ENCODE measurements around the gene MYBPC3.

Gene MYBPC3

DNA sequence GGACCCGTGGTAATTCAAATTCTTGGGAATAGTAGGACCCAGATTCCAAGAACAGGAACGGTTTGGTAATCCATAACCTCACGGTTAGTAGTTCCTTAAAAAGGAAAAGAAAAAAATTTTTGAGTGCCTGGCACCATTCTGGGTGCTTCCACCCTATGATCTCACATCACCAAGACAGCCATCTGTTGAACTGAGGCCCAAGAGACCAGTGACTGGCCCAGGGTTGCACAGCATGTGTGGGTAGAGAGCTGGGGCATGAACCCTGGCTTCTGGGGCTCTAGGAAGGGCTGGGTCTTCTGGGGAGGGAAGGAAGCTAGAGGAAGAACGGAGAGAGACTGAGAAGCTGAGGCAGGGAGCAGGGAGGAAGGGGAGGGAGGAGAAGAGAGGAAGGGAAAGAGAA is 30.6 kb upstream of the MYBPC3 start:
- DNase-seq: no peak

DNA sequence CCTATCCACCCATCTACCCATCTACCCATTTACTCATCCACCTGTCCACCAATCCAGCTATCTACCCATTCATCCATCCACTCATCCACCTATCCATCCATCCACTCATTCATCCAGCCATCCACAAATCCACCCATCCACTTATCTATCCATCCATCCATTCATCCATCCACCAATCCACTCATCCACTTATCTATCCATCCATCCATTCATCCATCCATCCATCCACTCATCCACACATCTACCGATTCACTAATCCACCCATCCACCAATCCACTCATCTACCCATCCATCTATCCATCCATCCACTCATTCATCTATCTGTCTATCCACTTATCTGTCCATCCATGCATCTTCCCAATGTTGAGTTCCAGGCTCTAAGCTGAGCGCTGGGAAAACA is 27.6 kb upstream of the MYBPC3 start:
- DNase-seq: no peak

GRCh38 chr11:47379317-47379716 is 26.8 kb upstream of the MYBPC3 start:
- no peak for DNase-seq

- DNase-seq: no peak
Measured at GRCh38 chr11:47378836-47379170, 26.3 kb upstream of the MYBPC3 start.

- DNase-seq: no peak
Measured at GRCh38 chr11:47378010-47378835, 25.7 kb upstream of the MYBPC3 start, which contains the start of gene SPI1. Gene SPI1, minus strand, starts transcription at chr11:47378547. Its CDS starts 194 bp downstream, at chr11:47378353.

GRCh38 chr11:47377571-47378009 is 25.1 kb upstream of the MYBPC3 start:
- DNase-seq: no peak

DNA sequence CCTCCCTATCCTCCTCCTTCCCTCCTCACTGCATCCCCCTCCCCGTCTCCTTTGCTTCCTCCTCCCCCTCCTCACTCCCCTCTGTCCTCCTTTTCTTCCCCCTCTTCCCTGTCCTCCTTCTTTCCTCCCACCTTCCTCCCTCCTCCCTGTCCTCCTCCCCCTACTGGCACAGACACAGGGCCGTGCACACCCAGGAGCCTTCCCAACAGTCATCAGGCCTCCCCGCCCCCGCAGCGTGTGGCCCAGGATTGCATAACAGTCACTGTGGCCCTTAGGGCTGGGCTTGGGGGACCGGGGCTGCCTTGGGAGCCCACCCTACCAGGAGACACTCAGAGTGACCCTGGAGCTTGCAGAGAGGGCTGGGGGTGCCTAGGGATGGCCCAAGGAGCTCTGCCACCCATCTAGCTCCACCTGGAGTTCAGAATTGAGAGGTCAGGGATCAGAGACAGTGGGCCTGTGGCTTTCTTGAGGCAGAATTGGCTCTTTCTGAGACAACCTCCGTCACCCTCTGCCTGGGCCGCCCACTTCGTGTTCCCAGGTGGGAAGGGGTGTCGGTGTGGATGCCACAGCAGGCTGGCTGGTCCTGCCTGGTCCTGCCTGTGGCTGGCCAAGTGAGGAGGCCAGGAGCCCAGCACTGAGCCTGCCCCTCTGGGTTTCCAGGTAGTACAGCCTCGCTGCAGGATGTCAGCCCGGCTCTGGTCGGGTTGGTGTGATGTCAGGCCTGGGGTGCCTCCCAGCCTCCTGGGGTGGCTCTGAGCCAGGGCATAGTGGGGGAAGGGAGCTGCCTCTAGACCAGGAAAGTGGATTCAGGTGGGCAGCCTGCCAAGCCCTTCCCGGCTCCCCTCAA is 24.2 kb upstream of the MYBPC3 start:
- DNase-seq: no peak

- no peak for DNase-seq
Measured at GRCh38 chr11:47376107-47376524, 23.6 kb upstream of the MYBPC3 start.

DNA sequence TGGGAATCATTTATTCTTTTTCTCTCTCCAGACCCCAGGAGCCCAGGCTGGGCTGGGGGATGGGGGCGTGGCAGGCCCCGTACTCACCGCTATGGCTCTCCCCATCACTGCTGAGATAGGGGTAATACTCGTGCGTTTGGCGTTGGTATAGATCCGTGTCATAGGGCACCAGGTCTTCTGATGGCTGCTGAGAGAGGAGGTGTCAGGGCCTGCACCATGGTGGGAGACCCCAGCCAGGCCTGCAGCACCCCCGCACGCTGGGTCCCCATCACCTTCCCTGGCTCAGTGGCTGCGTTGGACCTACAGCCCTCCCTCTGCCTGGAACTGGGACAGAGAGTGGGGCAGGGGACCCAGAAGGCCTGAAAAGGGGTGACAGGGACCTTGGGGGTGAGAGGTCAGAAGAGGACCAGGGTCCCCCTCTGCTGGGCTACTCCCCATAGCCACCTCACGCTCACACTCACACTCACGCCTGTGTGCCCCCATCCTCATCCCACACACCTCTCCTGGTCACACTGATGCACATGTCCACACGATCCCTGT is 23.1 kb upstream of the MYBPC3 start:
- DNase-seq: no peak

DNA sequence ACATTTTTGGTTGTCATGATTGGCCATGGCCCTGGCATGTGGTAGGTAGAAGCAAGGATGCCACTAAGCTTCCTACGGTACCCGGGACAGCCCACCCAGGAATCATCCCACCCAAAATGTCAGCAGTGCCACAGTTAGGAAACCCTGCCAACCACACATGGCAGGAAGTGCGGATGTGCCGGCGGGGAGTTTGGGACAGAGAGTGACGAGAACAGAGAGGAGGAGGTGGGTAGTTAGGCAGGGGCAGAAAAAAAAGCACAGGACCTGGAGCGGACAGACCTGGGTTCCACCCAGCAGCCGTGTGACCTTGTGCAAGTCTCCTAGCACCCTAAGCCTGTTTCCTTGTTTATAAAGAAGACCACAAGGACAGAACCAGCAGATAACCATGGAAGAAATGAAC is 22.5 kb upstream of the MYBPC3 start:
- no peak for DNase-seq

DNA sequence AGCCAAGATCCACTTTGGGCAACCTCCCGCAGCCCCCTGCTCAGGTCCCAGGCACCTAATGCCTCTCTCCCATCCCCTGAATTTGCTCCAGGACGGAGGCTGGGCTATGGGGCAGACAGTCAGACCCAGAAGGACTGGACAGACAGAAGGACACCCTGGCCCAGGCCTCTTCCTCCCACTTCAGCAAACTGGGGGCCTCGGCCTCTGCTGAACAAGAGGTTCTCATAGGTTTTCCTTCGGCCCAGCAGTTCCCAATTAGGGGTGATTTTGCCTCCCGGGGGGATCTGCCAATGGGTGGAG is 22.2 kb upstream of the MYBPC3 start:
- DNase-seq: no peak

GRCh38 chr11:47373876-47374719 is 21.6 kb upstream of the MYBPC3 start:
- peak; percentile 69 for DNase-seq

DNA sequence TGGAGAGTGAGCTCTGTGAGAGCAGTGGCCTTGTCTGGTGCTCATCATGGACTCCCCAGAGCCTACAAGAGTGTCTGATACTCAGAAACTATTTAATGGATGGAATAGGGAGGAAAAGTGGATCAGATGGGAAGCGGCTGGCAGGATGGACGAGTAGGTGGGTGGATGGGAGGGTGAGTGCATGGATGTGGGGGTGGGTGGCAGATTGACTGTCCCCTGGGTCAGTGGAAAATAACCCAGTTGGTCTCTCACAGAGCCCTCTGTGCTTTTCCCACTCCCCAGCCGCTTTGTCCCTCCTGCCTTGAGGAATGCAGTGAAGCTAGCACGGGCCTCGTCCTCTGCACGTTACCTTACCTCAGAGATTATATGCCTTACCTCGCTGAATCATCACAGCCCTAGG is 19.9 kb upstream of the MYBPC3 start:
- no peak for DNase-seq

GRCh38 chr11:47369676-47370075 is 17.2 kb upstream of the MYBPC3 start:
- no peak for DNase-seq

DNA sequence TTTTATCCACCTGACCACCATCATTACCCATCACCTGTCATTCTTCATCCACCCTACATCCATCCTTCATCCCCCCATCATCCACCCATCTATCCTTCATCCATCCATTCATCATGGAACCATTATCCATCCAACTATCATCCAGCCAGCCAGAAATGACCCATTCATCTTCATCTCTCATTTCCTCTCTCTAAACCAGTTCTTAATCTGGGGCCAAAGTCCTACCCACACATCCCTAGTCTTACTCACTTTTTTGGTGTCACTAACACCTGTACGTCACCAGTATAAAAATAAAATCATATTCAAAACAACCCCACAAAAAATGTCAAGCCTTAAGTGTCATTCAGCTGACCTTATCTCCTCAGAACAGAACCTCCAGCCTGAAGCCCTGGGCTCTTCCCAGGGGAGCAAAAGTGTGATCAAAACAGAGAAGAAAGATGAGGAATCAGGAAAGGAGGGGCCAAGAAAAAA is 13.6 kb upstream of the MYBPC3 start:
- DNase-seq: no peak

DNA sequence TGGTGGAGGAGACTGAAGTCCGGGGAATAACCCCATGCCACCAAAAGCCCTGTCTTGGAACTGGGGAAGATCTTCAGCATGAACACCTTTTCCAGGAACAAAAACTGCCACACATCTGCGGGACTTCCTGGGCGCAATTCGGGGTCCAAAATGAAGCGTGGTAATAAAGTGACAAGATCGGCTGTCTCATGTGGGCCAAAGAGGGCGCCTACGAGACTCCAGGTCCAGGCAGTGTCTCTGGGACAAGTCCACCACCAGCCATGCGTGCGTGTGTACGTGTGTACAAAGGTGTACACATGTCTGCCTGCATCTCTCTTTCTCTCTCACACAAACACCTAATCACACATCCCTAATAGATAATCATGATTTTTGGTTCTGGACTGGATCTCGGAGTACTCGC is 8.9 kb upstream of the MYBPC3 start:
- DNase-seq: no peak

- DNase-seq: no peak
Measured at GRCh38 chr11:47360341-47360740, 7.8 kb upstream of the MYBPC3 start.

DNA sequence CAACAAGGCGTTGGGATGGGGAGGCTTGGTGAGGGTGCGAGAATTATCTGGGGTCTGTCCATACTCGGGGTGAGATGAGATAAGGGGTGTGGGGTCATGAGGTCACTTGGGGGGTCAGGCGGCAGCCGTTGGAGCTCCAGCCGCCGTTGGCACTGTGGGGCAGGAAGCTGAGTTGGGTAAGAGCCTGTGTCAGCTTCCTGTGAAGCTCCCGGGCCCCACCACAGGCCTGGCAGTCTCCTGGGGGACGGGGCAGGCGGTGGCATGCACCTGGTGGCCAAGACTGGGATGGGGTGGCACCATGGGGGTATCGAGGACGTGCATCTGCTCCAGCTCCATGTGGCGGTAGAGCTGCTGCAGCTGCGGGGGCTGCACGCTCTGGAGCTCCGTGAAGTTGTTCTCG is 7.1 kb upstream of the MYBPC3 start:
- no peak for DNase-seq

- no peak for DNase-seq
Measured at GRCh38 chr11:47359162-47359561, 6.7 kb upstream of the MYBPC3 start.

GRCh38 chr11:47358731-47359051 is 6.2 kb upstream of the MYBPC3 start:
- DNase-seq: no peak

DNA sequence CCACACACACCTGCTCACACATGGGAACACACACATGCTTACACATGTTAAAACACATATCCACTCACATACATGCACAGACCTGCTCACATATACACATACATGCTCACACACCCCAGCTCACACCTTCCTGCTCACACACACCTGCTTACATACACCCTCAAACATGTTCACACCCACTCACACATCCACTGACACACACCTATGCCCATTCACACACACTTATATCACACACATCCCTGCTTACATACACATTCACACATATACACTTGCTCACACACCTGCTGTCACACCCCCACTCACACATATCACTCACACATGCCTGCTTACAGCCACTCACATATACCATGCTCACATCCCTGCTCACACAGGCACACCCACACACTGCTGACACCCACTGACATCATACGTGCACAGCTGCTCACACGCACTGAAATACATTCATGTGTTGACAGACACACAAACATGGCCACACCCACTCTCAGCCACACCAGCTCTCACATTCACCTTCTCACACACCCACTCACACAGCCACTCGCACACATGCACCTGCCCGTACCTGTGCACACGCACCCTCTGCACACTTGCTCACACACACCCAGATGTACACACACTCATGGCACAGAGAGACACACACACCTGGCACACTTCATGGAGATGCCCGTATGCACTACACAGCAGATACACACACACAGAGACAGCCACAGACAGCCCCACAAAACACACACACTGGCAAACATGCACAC is 5.7 kb upstream of the MYBPC3 start:
- no peak for DNase-seq

DNA sequence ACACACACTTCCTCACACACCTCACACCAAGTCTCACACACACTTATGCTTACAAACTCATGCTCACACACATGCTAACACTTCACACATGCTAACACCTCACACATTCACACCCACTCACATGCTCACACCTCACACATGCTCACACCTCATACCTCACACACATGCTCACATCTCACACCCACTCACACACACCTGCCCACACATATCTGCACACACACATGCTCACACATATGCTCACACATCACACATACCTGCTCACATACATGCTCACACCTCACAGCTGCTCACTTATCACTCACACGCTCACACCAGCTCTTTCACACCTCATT is 4.5 kb upstream of the MYBPC3 start:
- DNase-seq: no peak
